Measurements from ENCODE around the gene ETS2. TPM values are rescaled to one million over a fixed set of nuclear protein-coding genes. Genes with fewer than 3 reads are reported as not detected.

ETS2 gene
- total and polyA plus RNA-seq, 2 of the 8 experiments (the other 6 are each of a cell fraction or from before 2014, with no cell fraction given), result 11.0 to 45.1 TPM

DNA sequence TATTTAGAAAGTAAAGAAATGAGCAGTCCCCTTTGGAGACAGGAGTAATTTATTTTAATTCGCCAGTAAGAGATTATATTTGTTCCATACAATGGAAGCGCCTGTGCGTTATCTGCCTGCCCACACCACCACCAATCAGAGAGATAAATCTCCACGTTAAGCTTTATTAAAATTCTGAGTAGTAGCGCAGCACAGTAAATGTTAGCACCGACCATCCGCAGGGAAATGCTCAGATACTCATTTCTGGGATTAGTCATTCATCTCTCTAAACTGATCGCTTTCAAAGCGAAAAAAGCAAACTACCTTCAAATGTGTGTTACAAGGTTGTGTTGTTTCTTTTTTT is 1.2 kb downstream of the ETS2 start:
- H3K4me3 ChIP-seq (ENCODE audit: extremely low read depth in 1 of 4, insufficient read depth in 2 of 4, low read depth in 3 of 4, low read length in 4 of 4), result peak overlapping the region; percentile 65 to 91 (median 82); a peak in 7 of 8 replicates
- H3K4me2 ChIP-seq (ENCODE audit: insufficient read depth in 1 of 2, low read depth in 2 of 2, low read length in 2 of 2), result peak overlapping the region; percentile 48 to 68
- peaks cover 16 to 33% (median 17%) of the 10 kb centered on the region in 4 experiments for H3K4me1 ChIP-seq (replicated peaks in 1 of 4; ENCODE audit: control insufficient read depth in 3 of 4, insufficient read depth in 4 of 4, low read length in 3 of 4)
- 6% methylated on average over 9 of the region's 9 CpGs; no CpG with 5 or more reads in 1 of the 2 experiments for WGBS, 2 experiments (ENCODE audit: extremely low coverage in 1 of 2, insufficient coverage in 1 of 2, insufficient read length in 1 of 2, insufficient replicate concordance in 2 of 2, low coverage in 1 of 2, low lambda C conversion rate in 2 of 2, missing lambda C conversion rate in 1 of 2)
- H3K79me1 ChIP-seq (ENCODE audit: low read depth, low read length), result no peaks in the 10 kb centered on the region
- peaks cover 0 to 8% (median 5%) of the 10 kb centered on the region in 4 experiments; a peak in 4 of 7 replicates for H3K27me3 ChIP-seq (replicated peaks in 1 of 4; ENCODE audit: control insufficient read depth in 3 of 4, extremely low read depth in 1 of 4, insufficient read depth in 3 of 4, low read length in 3 of 4)
- no peak overlapping the region for H3K56ac ChIP-seq (replicated peaks; ENCODE audit: insufficient read length, low read depth, low read length)
- H4K5ac ChIP-seq (ENCODE audit: insufficient read length, low read depth, low read length), result no peak overlapping the region
- ChIA-PET POLR2A (ENCODE audit: partially characterized antibody) (interaction anchor here (0.6 to 1.2 kb wide), 3 partner anchors 11 to 257 kb away, joined by 3 to 6 read pairs (median 4); no protein-coding TSS in a partner anchor), CTCF (ENCODE audit: partially characterized antibody) (interaction anchor here (0.6 to 1.8 kb wide), 8 partner anchors 11 to 475 kb away, joined by 3 to 8 read pairs (median 4); no protein-coding TSS in a partner anchor)
- H3K79me2 ChIP-seq (ENCODE audit: control insufficient read depth in 1 of 2, insufficient read depth in 2 of 2, low read length in 2 of 2), result peaks cover 8 to 49% of the 10 kb centered on the region in 2 experiments; a peak in 3 of 4 replicates
- peak overlapping the region; percentile 8 for H3K4ac ChIP-seq (replicated peaks; ENCODE audit: insufficient read length, low read depth, low read length)
- H3K14ac ChIP-seq (ENCODE audit: insufficient read length), result no peak overlapping the region
- peak overlapping the region in 2 of 4 experiments; percentile 38 to 56; a peak in 2 of 7 replicates for H3K9ac ChIP-seq (replicated peaks in 1 of 4; ENCODE audit: extremely low read depth in 1 of 4, low read depth in 3 of 4, low read length in 3 of 4)
- H4K20me1 ChIP-seq (replicated peaks in 1 of 2; ENCODE audit: control insufficient read depth in 1 of 2, insufficient read depth in 2 of 2, low read length in 2 of 2), result peaks cover 0 to 3% of the 10 kb centered on the region in 2 experiments
- no peak overlapping the region for H3K18ac ChIP-seq (ENCODE audit: extremely low read depth, low read length)
- no peak for FAIRE-seq
- no peak overlapping the region for H2AFZ ChIP-seq (ENCODE audit: low read length)
- DNase-seq (ENCODE audit: low read depth in 1 of 2, low spot score in 2 of 2), result no peak
- no peak overlapping the region for H3K27ac ChIP-seq (ENCODE audit: low read depth, low read length)
- H2BK20ac ChIP-seq (ENCODE audit: low read length), result no peak overlapping the region
- H4K91ac ChIP-seq (replicated peaks; ENCODE audit: insufficient read length, low read length), result no peak overlapping the region
- no peak overlapping the region for H2AK5ac ChIP-seq (ENCODE audit: low read depth, low read length)
- no peak overlapping the region for H3K23ac ChIP-seq (ENCODE audit: insufficient read length)
- peaks cover 4% of the 10 kb centered on the region; the same call in 1 of the 2 replicates for H3K23me2 ChIP-seq (ENCODE audit: low read depth, low read length)
- H4K8ac ChIP-seq (ENCODE audit: extremely low read depth, insufficient read depth, low read length), result no peak overlapping the region
- H2BK5ac ChIP-seq (ENCODE audit: low read depth, low read length), result no peak overlapping the region
- H3K36me3 ChIP-seq (ENCODE audit: control insufficient read depth in 2 of 4, insufficient read depth in 4 of 4, low read length in 3 of 4), result peaks cover 0 to 14% (median 2%) of the 10 kb centered on the region in 4 experiments; a peak in 2 of 8 replicates
- no peak overlapping the region for H2BK120ac ChIP-seq (replicated peaks; ENCODE audit: low read depth, low read length)
- no peaks in the 10 kb centered on the region for H3K9me3 ChIP-seq (ENCODE audit: insufficient read depth in 2 of 2, low read depth in 1 of 2, low read length in 1 of 2)
- no peak overlapping the region for H2BK15ac ChIP-seq (ENCODE audit: low read length)
- no peak overlapping the region for H2BK12ac ChIP-seq (ENCODE audit: low read depth, low read length)
- no peak for TF ChIP-seq BACH1 (IDR thresholded peaks at IDR 0.05; ENCODE audit: low read length)
- TF ChIP-seq, protein P1, sequence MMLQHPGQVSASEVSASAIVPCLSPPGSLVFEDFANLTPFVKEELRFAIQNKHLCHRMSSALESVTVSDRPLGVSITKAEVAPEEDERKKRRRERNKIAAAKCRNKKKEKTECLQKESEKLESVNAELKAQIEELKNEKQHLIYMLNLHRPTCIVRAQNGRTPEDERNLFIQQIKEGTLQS (IDR thresholded peaks at IDR 0.05; ENCODE audit: insufficient read depth, low read depth, low read length), result no peak
- no peak for TF ChIP-seq KDM5A (IDR thresholded peaks at IDR 0.05; ENCODE audit: low read length)
- TF ChIP-seq FOSL1 (IDR thresholded peaks at IDR 0.05; ENCODE audit: insufficient read depth, low read depth, low read length), result no peak
- no peak for TF ChIP-seq TCF12 (IDR thresholded peaks at IDR 0.05; ENCODE audit: low read depth, low read length)
- TF ChIP-seq HDAC2 (IDR thresholded peaks at IDR 0.05; ENCODE audit: borderline replicate concordance in 1 of 2, low read depth in 2 of 2, low read length in 2 of 2), result no peak
- TF ChIP-seq, protein P2, sequence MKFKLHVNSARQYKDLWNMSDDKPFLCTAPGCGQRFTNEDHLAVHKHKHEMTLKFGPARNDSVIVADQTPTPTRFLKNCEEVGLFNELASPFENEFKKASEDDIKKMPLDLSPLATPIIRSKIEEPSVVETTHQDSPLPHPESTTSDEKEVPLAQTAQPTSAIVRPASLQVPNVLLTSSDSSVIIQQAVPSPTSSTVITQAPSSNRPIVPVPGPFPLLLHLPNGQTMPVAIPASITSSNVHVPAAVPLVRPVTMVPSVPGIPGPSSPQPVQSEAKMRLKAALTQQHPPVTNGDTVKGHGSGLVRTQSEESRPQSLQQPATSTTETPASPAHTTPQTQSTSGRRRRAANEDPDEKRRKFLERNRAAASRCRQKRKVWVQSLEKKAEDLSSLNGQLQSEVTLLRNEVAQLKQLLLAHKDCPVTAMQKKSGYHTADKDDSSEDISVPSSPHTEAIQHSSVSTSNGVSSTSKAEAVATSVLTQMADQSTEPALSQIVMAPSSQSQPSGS (IDR thresholded peaks at IDR 0.05; ENCODE audit: low read length), result no peak
- no peak for TF ChIP-seq CBX8 (IDR thresholded peaks at IDR 0.05; ENCODE audit: borderline replicate concordance, low read depth, low read length)
- no peak for TF ChIP-seq TBP (IDR thresholded peaks at IDR 0.05; ENCODE audit: low read depth, low read length)
